Loucy (cell line): ENCODE data around the gene FBXO31.

ENCODE experiments used
- H2AFZ ChIP-seq: fragments of 200-600 bp; sonication (generic); 2 replicates; pipeline ENCODE4 v1.6.0; 2016; ENCODE audit warnings: antibody characterized with exemption, mild to moderate bottlenecking, low read length, moderate library complexity
- H3F3A ChIP-seq: fragments of 200-600 bp; 2 replicates; pipeline ENCODE4 v1.6.0; 2016; ENCODE audit warnings: antibody characterized with exemption, low read depth, mild to moderate bottlenecking
- H3K27me3 ChIP-seq: fragments of 200-600 bp; sonication (generic); 2 replicates; pipeline ENCODE4 v1.6.1; 2014; ENCODE audit warnings: low read length, mild to moderate bottlenecking; ENCODE audit not compliant: insufficient read depth, poor library complexity, severe bottlenecking
- H3K36me3 ChIP-seq: fragments of 200-600 bp; sonication (generic); 2 replicates; pipeline ENCODE4 v1.6.1; 2016; ENCODE audit warnings: low read length; ENCODE audit not compliant: insufficient read depth
- H3K4me1 ChIP-seq: fragments of 200-600 bp; sonication (generic); 2 replicates; pipeline ENCODE4 v1.5.1; 2014; ENCODE audit warnings: low read length, mild to moderate bottlenecking; ENCODE audit not compliant: insufficient read depth, poor library complexity, severe bottlenecking
- H3K4me2 ChIP-seq: fragments of 200-600 bp; sonication (generic); 2 replicates; pipeline ENCODE4 v1.6.0; 2014; ENCODE audit warnings: antibody characterized with exemption, low read length, low read depth, mild to moderate bottlenecking; ENCODE audit not compliant: poor library complexity, severe bottlenecking
- H3K4me3 ChIP-seq: fragments of 200-600 bp; sonication (generic); 2 replicates; pipeline ENCODE4 v1.5.1; 2014; ENCODE audit warnings: low read length, mild to moderate bottlenecking, mixed read lengths; ENCODE audit not compliant: poor library complexity, severe bottlenecking
- H3K79me2 ChIP-seq: fragments of 200-600 bp; sonication (generic); 2 replicates; pipeline ENCODE4 v1.6.1; 2014; ENCODE audit warnings: low read length; ENCODE audit not compliant: insufficient read depth
- H3K9ac ChIP-seq: fragments of 200-600 bp; sonication (generic); 2 replicates; pipeline ENCODE4 v1.6.0; 2014; ENCODE audit warnings: mild to moderate bottlenecking, low read depth, low read length, moderate library complexity; ENCODE audit not compliant: poor library complexity, severe bottlenecking
- H3K9me2 ChIP-seq: fragments of 200-600 bp; sonication (generic); replicated peaks from 2 replicates; pipeline ENCODE4 v1.6.1; 2016; ENCODE audit warnings: low read depth, low read length, mixed read lengths
- H3K9me3 ChIP-seq: fragments of 200-600 bp; sonication (generic); 2 replicates; pipeline ENCODE4 v1.6.1; 2014; ENCODE audit warnings: mild to moderate bottlenecking, antibody characterized with exemption, low read length, low read depth; ENCODE audit not compliant: insufficient read depth
- H4K20me1 ChIP-seq: fragments of 200-600 bp; sonication (generic); 2 replicates; pipeline ENCODE4 v1.6.0; 2014; ENCODE audit warnings: antibody characterized with exemption, low read length, mild to moderate bottlenecking; ENCODE audit not compliant: insufficient read depth, poor library complexity, severe bottlenecking
- EZH2phosphoT487 ChIP-seq: fragments of 200-600 bp; IDR thresholded peaks from 2 replicates; pipeline ENCODE4 v1.6.1; 2018; ENCODE audit warnings: antibody characterized with exemption, mild to moderate bottlenecking, moderate library complexity, borderline replicate concordance
- TF ChIP-seq, protein P1 (sequence below): fragments of 200-600 bp; sonication (generic); conservative IDR thresholded peaks from 2 replicates; pipeline ENCODE4 v1.5.1; 2014; ENCODE audit warnings: mild to moderate bottlenecking, antibody characterized with exemption, low read length

Gene FBXO31

DNA sequence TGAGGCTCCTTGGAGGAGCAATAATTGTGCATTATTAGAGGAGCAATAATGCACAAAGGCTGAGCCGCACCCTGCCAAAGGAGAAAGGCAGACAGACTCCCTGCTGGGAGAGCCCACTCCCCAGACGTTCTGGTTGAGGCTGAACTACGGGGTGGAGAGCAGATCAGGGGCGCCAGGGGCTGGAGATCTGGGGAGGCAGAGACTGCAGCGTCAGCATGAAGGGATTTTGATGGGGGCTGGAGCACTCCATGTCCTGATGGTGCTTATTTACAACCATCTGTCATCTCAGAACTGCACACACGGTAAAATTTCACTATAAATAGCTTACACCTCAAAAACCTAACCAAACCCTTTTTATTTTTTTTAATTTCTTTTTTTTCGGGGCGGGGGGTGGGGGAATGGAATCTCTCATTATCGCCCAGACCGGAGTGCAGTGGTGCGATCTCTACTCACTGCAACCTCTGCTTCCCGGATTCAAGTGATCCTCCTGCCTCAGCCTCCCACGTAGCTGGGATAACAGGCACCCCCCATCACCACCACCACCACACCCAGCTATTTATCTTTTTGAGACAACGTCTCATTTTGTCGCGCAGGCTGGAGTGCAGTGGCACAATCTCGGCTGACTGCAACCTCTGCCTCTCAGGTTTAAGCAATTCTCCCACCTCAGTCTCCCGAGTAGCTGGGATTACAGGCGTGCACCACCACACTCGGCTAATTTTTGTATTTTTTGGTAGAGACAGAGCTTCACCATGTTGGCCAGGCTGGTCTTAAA lies 62.1 kb downstream of the FBXO31 start:
- no peak overlapping the region for H3K4me2 ChIP-seq
- H3K9me3 ChIP-seq = no peaks in the 10 kb centered on the region
- no peaks in the 10 kb centered on the region for H3K36me3 ChIP-seq
- TF ChIP-seq, protein P1, sequence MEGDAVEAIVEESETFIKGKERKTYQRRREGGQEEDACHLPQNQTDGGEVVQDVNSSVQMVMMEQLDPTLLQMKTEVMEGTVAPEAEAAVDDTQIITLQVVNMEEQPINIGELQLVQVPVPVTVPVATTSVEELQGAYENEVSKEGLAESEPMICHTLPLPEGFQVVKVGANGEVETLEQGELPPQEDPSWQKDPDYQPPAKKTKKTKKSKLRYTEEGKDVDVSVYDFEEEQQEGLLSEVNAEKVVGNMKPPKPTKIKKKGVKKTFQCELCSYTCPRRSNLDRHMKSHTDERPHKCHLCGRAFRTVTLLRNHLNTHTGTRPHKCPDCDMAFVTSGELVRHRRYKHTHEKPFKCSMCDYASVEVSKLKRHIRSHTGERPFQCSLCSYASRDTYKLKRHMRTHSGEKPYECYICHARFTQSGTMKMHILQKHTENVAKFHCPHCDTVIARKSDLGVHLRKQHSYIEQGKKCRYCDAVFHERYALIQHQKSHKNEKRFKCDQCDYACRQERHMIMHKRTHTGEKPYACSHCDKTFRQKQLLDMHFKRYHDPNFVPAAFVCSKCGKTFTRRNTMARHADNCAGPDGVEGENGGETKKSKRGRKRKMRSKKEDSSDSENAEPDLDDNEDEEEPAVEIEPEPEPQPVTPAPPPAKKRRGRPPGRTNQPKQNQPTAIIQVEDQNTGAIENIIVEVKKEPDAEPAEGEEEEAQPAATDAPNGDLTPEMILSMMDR = no peak
- TF ChIP-seq EZH2phosphoT487 = no peak
- no peak overlapping the region for H3K4me3 ChIP-seq
- no peak overlapping the region for H2AFZ ChIP-seq
- H4K20me1 ChIP-seq = no peaks in the 10 kb centered on the region
- H3K79me2 ChIP-seq = peaks cover 19% of the 10 kb centered on the region
- H3K4me1 ChIP-seq = peaks cover 17% of the 10 kb centered on the region
- H3F3A ChIP-seq = no peaks in the 10 kb centered on the region
- H3K9me2 ChIP-seq = no peaks in the 10 kb centered on the region
- H3K27me3 ChIP-seq = peaks cover 7% of the 10 kb centered on the region
- H3K9ac ChIP-seq = no peak overlapping the region

DNA sequence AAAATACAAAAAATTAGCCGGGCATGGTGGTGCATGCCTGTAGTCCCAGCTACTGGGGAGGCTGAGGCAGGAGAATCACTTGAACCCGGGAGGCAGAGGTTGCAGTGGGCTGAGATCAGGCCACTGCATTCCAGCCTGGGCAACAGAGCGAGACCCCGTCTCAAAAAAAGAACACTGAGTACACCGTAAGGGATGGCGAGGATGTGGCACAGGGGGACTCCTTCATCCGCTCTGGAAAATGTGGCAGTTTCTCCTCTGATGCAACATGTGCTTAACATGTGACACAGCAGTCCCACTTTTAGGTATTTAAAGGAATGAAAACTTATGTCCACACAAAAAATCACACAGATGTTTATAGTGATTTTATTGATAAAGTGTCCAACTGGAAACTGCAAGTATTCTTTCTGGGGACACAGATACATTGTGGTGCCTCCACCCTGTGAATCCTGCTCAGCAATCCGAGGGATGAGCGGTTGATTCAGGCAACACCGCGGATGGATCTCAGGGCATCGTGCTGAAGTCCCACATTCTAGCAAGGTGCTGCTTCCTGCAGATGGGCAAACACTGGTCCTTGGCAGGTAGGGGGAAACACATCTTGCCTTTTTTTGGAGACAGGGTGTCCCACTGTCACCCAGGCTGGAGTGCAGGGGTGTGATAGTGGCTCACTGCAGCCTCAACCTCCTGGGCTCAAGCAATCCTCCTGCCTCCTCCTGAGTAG lies 62.9 kb downstream of the FBXO31 start:
- no peaks in the 10 kb centered on the region for H3K36me3 ChIP-seq
- TF ChIP-seq EZH2phosphoT487 = no peak
- TF ChIP-seq, protein P1 = no peak
- no peak overlapping the region for H2AFZ ChIP-seq
- no peak overlapping the region for H3K4me2 ChIP-seq
- H3K4me3 ChIP-seq = no peak overlapping the region
- H4K20me1 ChIP-seq = no peaks in the 10 kb centered on the region
- H3K79me2 ChIP-seq = peaks cover 19% of the 10 kb centered on the region
- no peaks in the 10 kb centered on the region for H3K9me3 ChIP-seq
- peaks cover 23% of the 10 kb centered on the region for H3K4me1 ChIP-seq
- no peaks in the 10 kb centered on the region for H3F3A ChIP-seq
- peaks cover 7% of the 10 kb centered on the region for H3K27me3 ChIP-seq
- H3K9me2 ChIP-seq = no peaks in the 10 kb centered on the region
- no peak overlapping the region for H3K9ac ChIP-seq

DNA sequence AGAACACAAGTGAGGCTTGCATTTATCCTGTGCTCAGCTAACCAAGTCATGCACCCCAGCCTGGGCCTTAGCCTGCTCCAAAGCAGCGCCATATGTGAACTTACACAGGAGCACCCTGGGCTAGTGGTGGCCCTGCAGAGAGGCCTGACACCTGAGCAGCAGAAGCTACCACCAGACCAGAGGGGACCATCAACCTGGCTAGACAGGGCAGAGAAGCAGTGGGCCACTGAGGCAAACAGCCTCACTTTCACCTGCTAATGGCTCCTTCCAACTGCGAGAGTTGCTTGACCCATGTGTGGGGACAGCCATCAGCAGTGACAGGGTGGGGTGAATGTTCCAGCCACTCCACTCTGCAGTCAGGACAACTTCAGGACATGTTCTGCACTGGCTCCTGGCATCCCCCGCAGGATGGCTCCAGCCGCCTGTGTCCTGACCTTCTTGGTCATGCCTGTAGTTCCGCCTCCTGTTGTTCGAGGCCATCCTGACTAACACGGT lies 63.5 kb downstream of the FBXO31 start:
- Histone ChIP-seq H3K4me2 (no peak overlapping the region), H3F3A (no peaks in the 10 kb centered on the region), H2AFZ (no peak overlapping the region), H3K9me3 (no peaks in the 10 kb centered on the region), H3K36me3 (no peaks in the 10 kb centered on the region), H3K9me2 (no peaks in the 10 kb centered on the region), H3K4me1 (peaks cover 23% of the 10 kb centered on the region), H3K4me3 (no peak overlapping the region), H3K27me3 (peaks cover 7% of the 10 kb centered on the region), H4K20me1 (no peaks in the 10 kb centered on the region), H3K79me2 (peaks cover 19% of the 10 kb centered on the region), H3K9ac (no peak overlapping the region)
- no peak for TF ChIP-seq EZH2phosphoT487
- TF ChIP-seq, protein P1 = no peak
